B cell (primary cell): ENCODE results near the gene CEP78. TPM values are rescaled to one million over a fixed set of nuclear protein-coding genes. Genes with fewer than 3 reads are reported as not detected.

Experiments used
- ATAC-seq: fragments of 200-7000 bp; cut with Tn5 transposase; one replicate; pipeline ENCODE4 v1.10.0; 2021; ENCODE audit warnings: low read depth, mild to moderate bottlenecking, moderate number of reproducible peaks, moderate library complexity
- CTCF ChIA-PET: fragments of 350-600 bp; sonication (Branson Sonifier 250); formaldehyde crosslinking; loops from one replicate; lab custom pipeline; 2021; ENCODE audit warnings: antibody characterized with exemption, inconsistent platforms; lab: Charles Lee
- POLR2A ChIA-PET: fragments of 350-600 bp; sonication (Branson Sonifier 250); formaldehyde crosslinking; loops from one replicate; lab custom pipeline; 2021; ENCODE audit warnings: antibody characterized with exemption; lab: Charles Lee
- DNase-seq: peaks from one replicate; pipeline ENCODE4 v3.0.0; 2013
- H2AFZ ChIP-seq: 2 replicates; pipeline ENCODE4 v1.6.1; 2012; ENCODE audit warnings: mild to moderate bottlenecking, low read depth, low read length; ENCODE audit not compliant: insufficient read depth, poor library complexity, severe bottlenecking
- H3K27ac ChIP-seq, 2 donors: 1 replicate in 1 of 2; 2 replicates in 1 of 2; pipeline ENCODE4 v1.5.1; 2012 to 2013; ENCODE audit warnings: low read length in 2 of 2, mild to moderate bottlenecking in 2 of 2, moderate library complexity in 1 of 2
- H3K27me3 ChIP-seq, 4 experiments: fragments of 200-600 bp in 1 of 4; sonication (generic) in 1 of 4; replicated peaks in 1 of 4; 1 replicate in 2 of 4; 2 replicates in 2 of 4; pipeline versions ENCODE4 v1.6.1 to v1.7.0; 2013 to 2016; ENCODE audit warnings: low read length in 3 of 4, mild to moderate bottlenecking in 2 of 4, mixed read lengths in 1 of 4, moderate library complexity in 1 of 4; ENCODE audit not compliant: insufficient read depth in 4 of 4, control insufficient read depth in 3 of 4; ENCODE audit errors: control extremely low read depth in 1 of 4
- H3K36me3 ChIP-seq, 2 experiments: replicated peaks in 1 of 2; 1 replicate in 1 of 2; 2 replicates in 1 of 2; pipeline versions ENCODE4 v1.6.1 to v1.7.1; 2013; ENCODE audit warnings: low read length in 1 of 2; ENCODE audit not compliant: insufficient read depth in 2 of 2, control insufficient read depth in 1 of 2; ENCODE audit errors: control extremely low read depth in 1 of 2, extremely low read depth in 1 of 2
- H3K4me1 ChIP-seq, 2 donors: fragments of 200-600 bp in 1 of 2; sonication (generic) in 1 of 2; 1 replicate in 1 of 2; 2 replicates in 1 of 2; pipeline versions ENCODE4 v1.5.1 to v1.6.1; 2013 to 2017; ENCODE audit warnings: low read length in 2 of 2; ENCODE audit not compliant: control insufficient read depth in 2 of 2, insufficient read depth in 2 of 2
- H3K4me2 ChIP-seq: replicated peaks from 2 replicates; pipeline ENCODE3; 2012; ENCODE audit warnings: mild to moderate bottlenecking, low read depth, low read length; ENCODE audit not compliant: poor library complexity, severe bottlenecking
- H3K4me3 ChIP-seq, 5 experiments: fragments of 200-600 bp in 1 of 5; sonication (generic) in 1 of 5; 1 replicate in 3 of 5; 2 replicates in 2 of 5; pipeline versions ENCODE4 v1.5.1 to v1.7.0; 2011 to 2016; ENCODE audit warnings: low read length in 4 of 5, mild to moderate bottlenecking in 4 of 5, low read depth in 2 of 5, control low read depth in 1 of 5, moderate library complexity in 1 of 5; ENCODE audit not compliant: insufficient read depth in 1 of 5; ENCODE audit errors: control extremely low read depth in 1 of 5, extremely low read depth in 1 of 5
- H3K79me2 ChIP-seq: fragments of 200-600 bp; sonication (generic); one replicate; pipeline ENCODE4 v1.6.0; 2016; ENCODE audit warnings: low read length; ENCODE audit not compliant: control insufficient read depth, insufficient read depth
- H3K9ac ChIP-seq: fragments of 200-600 bp; sonication (generic); 2 replicates; pipeline ENCODE4 v1.6.1; 2017; ENCODE audit warnings: mild to moderate bottlenecking, low read length, moderate library complexity
- H3K9me3 ChIP-seq, 3 donors: one replicate each; pipeline versions ENCODE4 v1.6.1 to v1.7.1; 2013; ENCODE audit warnings: low read length in 2 of 3; ENCODE audit not compliant: control insufficient read depth in 2 of 3, insufficient read depth in 1 of 3; ENCODE audit errors: control extremely low read depth in 1 of 3
- H4K20me1 ChIP-seq: 2 replicates; pipeline ENCODE4 v1.6.0; 2012; ENCODE audit warnings: mild to moderate bottlenecking, low read length; ENCODE audit not compliant: insufficient read depth, control insufficient read depth, poor library complexity, severe bottlenecking
- H3K27ac Mint-ChIP-seq: one replicate; pipeline ENCODE4 v1.8.0; 2021; ENCODE audit warnings: mixed read lengths
- H3K27me3 Mint-ChIP-seq: one replicate; pipeline ENCODE4 v1.8.0; 2021; ENCODE audit warnings: mixed read lengths
- H3K4me1 Mint-ChIP-seq: one replicate; pipeline ENCODE4 v1.8.0; 2021; ENCODE audit warnings: mixed read lengths
- H3K4me3 Mint-ChIP-seq: one replicate; pipeline ENCODE4 v1.8.0; 2021; ENCODE audit warnings: mixed read lengths
- H3K9me3 Mint-ChIP-seq: one replicate; pipeline ENCODE4 v1.8.0; 2022; ENCODE audit warnings: mixed read lengths; ENCODE audit not compliant: insufficient read depth
- CTCF ChIP-seq: fragments of 200-600 bp; IDR thresholded peaks from one replicate; pipeline ENCODE4 v1.8.0; 2022; ENCODE audit warnings: antibody characterized with exemption, mild to moderate bottlenecking
- EZH2 ChIP-seq: IDR thresholded peaks from 2 replicates; pipeline ENCODE4 v1.6.1; 2012; ENCODE audit warnings: borderline replicate concordance, low read depth, mild to moderate bottlenecking, moderate library complexity, low read length; ENCODE audit not compliant: insufficient read depth, poor library complexity, severe bottlenecking
- WGBS: methylation state at CpG from one replicate; pipeline ENCODE4 v1.1.5; 2013; ENCODE audit warnings: missing lambda C conversion rate; ENCODE audit not compliant: insufficient coverage; 5-methylcytosine and 5-hydroxymethylcytosine counted together
- intact Hi-C: fragments of 100-400 bp; cut with micrococcal nuclease; formaldehyde crosslinking; loops from one replicate; pipeline ENCODE4 v1.10.0; 2022
- polyA plus RNA-seq: library from polyadenylated mRNA; depleted of rRNA; stranded (reverse); fragments of >200 nt; gene quantifications from 2 replicates; pipeline ENCODE4 v1.2.3, GENCODE V29; 2012
- total RNA-seq, 2 donors: library from RNA; stranded (reverse); fragments of 120-200 nt in 1 of 2; gene quantifications; 1 replicate in 1 of 2; 2 replicates in 1 of 2; pipeline versions ENCODE4 v1.2.3 to v1.2.4, GENCODE V29; 2013 to 2022

CEP78 gene
- total and polyA plus RNA-seq, 2 donors (not counting 1 experiment from before 2014, with no cell fraction given): 7.2 to 28.8 TPM

- Histone ChIP-seq H3K9ac (peak overlapping the region; percentile 87), H2AFZ (peak overlapping the region; percentile 84), H3K4me2 (peak overlapping the region; percentile 90), H4K20me1 (no peaks in the 10 kb centered on the region), H3K36me3 (no peaks in the 10 kb centered on the region), H3K27me3 (no peaks in the 10 kb centered on the region), H3K9me3 (no peaks in the 10 kb centered on the region), H3K79me2 (peaks cover 8% of the 10 kb centered on the region), H3K4me1 (peaks cover 13 to 17% of the 10 kb centered on the region in 2 donors), H3K4me3 (peak overlapping the region; percentile 39 to 90 (median 84)), H3K27ac (peak overlapping the region in 1 of 2 donors; percentile 84)
- Mint-ChIP-seq H3K27ac (peak overlapping the region; percentile 76), H3K4me1 (peaks cover 26% of the 10 kb centered on the region), H3K27me3 (no peaks in the 10 kb centered on the region), H3K4me3 (no peak overlapping the region), H3K9me3 (no peaks in the 10 kb centered on the region)
- DNase-seq (no peak), ATAC-seq (no peak)
- no peak for TF ChIP-seq EZH2
- CTCF ChIA-PET: no interaction called here
- intact Hi-C loops: loop anchor here (1.0 to 5.0 kb wide), 3 partner anchors 61 to 1336 kb away; partner anchors contain the start of genes PSAT1, TLE4 and VPS13A
- POLR2A ChIA-PET: no interaction called here
- 8% methylated on average over 12 of the region's 12 CpGs for WGBS
These were observed 656 bp downstream of the CEP78 start for GRCh38 chr9:78236551-78236910.

DNA sequence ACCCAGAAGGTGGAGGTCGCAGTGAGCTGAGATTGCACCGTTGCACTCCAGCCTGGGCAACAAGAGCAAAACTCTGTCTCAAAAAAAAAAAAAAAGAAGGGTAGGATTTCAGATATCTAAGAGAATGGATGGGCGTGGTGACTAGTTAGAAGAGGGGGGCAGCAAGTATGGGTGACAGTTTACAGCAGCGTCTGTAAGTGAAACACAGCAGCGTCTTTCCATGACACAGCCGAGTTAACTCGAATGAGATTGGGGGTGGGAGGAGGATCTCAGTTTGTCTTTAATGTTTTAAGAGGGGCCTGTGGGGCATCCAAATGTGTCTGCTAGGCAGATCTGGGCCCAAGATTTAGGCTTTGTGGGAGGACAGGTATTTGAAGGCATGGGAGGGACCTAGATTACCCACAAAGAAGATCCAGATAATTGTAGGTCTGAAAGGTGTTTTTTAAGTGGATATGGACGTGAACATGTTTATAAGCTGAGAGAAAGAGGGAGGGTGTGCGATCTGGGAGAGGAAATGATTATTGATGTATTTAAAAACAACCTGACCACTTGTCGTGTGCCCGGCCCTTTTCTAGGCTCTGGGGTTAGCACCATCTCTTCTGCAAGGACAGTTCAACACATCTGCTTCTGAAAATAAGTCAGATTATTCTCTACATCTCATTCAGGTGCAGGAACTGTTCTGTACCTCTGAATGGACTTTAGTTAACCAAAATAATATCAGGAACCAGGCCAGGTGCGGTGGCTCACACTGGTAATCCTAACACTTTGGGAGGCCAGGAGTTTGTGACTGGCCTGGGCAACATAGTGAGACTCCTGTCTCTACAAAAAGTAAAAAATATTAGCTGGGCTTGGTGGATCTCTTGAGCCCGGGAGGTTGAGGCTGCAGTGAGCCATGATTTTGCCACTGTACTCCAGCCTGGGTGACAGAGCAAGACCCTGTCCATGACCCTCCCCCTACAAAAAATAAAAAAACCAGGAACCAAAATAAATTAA lies 2.5 kb downstream of the CEP78 start:
- Histone ChIP-seq H2AFZ (no peak overlapping the region), H3K4me2 (no peak overlapping the region), H3K27ac (no peak overlapping the region), H3K4me1 (peaks cover 13 to 17% of the 10 kb centered on the region in 2 donors), H3K79me2 (peaks cover 8% of the 10 kb centered on the region), H3K4me3 (no peak overlapping the region), H3K9me3 (no peaks in the 10 kb centered on the region), H3K27me3 (no peaks in the 10 kb centered on the region), H4K20me1 (no peaks in the 10 kb centered on the region), H3K36me3 (no peaks in the 10 kb centered on the region), H3K9ac (no peak overlapping the region)
- DNase-seq (no peak), ATAC-seq (no peak)
- 100% methylated on average over 10 of the region's 13 CpGs for WGBS
- no peak overlapping the region for H3K27ac Mint-ChIP-seq
- H3K4me3 Mint-ChIP-seq: peak overlapping the region; percentile 14
- peaks cover 26% of the 10 kb centered on the region for H3K4me1 Mint-ChIP-seq
- TF ChIP-seq CTCF (no peak), EZH2 (no peak)
- POLR2A ChIA-PET: no interaction called here
- intact Hi-C loops: loop anchor here (5.0 kb wide), 1 partner anchor 1334 kb away; the partner anchor contains the start of gene TLE4
- no peaks in the 10 kb centered on the region for H3K9me3 Mint-ChIP-seq
- no peaks in the 10 kb centered on the region for H3K27me3 Mint-ChIP-seq
- CTCF ChIA-PET: interaction anchor here (0.9 to 1.2 kb wide), 2 partner anchors 9 to 20 kb away, joined by 3 read pairs; no protein-coding TSS in a partner anchor
